ENCODE measurements around the gene FDXR.

Gene FDXR

GRCh38 chr17:74832421-74832820 is 40.4 kb downstream of the FDXR start:
- no peak for DNase-seq

GRCh38 chr17:74831444-74832146 is 41.2 kb downstream of the FDXR start:
- no peak for DNase-seq

- DNase-seq = no peak
These were observed 41.9 kb downstream of the FDXR start for GRCh38 chr17:74830861-74831260.

- DNase-seq = no peak
These were observed 45.0 kb downstream of the FDXR start for GRCh38 chr17:74827800-74828199.

- DNase-seq = no peak
These were observed 46.7 kb downstream of the FDXR start for GRCh38 chr17:74825952-74826719.

- DNase-seq = no peak
These were observed 47.7 kb downstream of the FDXR start for GRCh38 chr17:74824961-74825627.

GRCh38 chr17:74822939-74823367 is 49.8 kb downstream of the FDXR start:
- DNase-seq = peak; percentile 63

GRCh38 chr17:74822335-74822938 is 50.4 kb downstream of the FDXR start:
- DNase-seq = no peak

- no peak for DNase-seq
These were observed 51.0 kb downstream of the FDXR start for GRCh38 chr17:74821655-74822334.

- DNase-seq = no peak
These were observed 52.9 kb downstream of the FDXR start for GRCh38 chr17:74819801-74820436.

- DNase-seq = no peak
These were observed 54.4 kb downstream of the FDXR start for GRCh38 chr17:74818291-74818938.

GRCh38 chr17:74816905-74817620 is 55.7 kb downstream of the FDXR start:
- DNase-seq = no peak

- no peak for DNase-seq
These were observed 57.0 kb downstream of the FDXR start for GRCh38 chr17:74815550-74816370.

GRCh38 chr17:74815067-74815466 is 57.7 kb downstream of the FDXR start:
- no peak for DNase-seq

- DNase-seq = no peak
These were observed 58.3 kb downstream of the FDXR start for GRCh38 chr17:74814453-74814852.
